Esophagus muscularis mucosa (tissue), 4 donors: ENCODE measurements around the gene PSORS1C1. TPM values are rescaled to one million over a fixed set of nuclear protein-coding genes. Genes with fewer than 3 reads are reported as not detected.

Experiments used
- DNase-seq: peaks from one replicate; pipeline ENCODE4 v3.0.0-alpha.2; 2017; ENCODE audit errors: extremely low spot score
- H3K27ac ChIP-seq, 4 donors: fragments of 200-600 bp; sonication (generic); replicated peaks in 1 of 4; 1 replicate in 3 of 4; 2 replicates in 1 of 4; pipeline ENCODE4 v1.5.1; 2016 to 2019; ENCODE audit warnings: mild to moderate bottlenecking in 1 of 4
- H3K27me3 ChIP-seq, 4 donors: fragments of 200-600 bp; sonication (generic); one replicate each; pipeline versions ENCODE4 v1.5.1 to v1.6.0; 2016 to 2019
- H3K36me3 ChIP-seq, 4 donors: fragments of 200-600 bp; sonication (generic); one replicate each; pipeline ENCODE4 v1.5.1; 2016 to 2019
- H3K4me1 ChIP-seq, 4 donors: fragments of 200-600 bp; sonication (generic); one replicate each; pipeline ENCODE4 v1.5.1; 2016 to 2019
- H3K4me3 ChIP-seq, 4 donors: fragments of 200-600 bp; sonication (generic); 1 replicate in 2 of 4; 2 replicates in 2 of 4; pipeline ENCODE4 v1.5.1; 2016 to 2019; ENCODE audit warnings: mild to moderate bottlenecking in 4 of 4, moderate library complexity in 1 of 4
- H3K9me3 ChIP-seq, 4 donors: fragments of 200-600 bp; sonication (generic); 1 replicate in 3 of 4; 2 replicates in 1 of 4; pipeline ENCODE4 v1.5.1; 2016 to 2019
- CTCF ChIP-seq, 3 experiments: fragments of 200-600 bp in 2 of 3; fragments of 450-650 bp in 1 of 3; sonication (generic) in 2 of 3; IDR thresholded peaks; one replicate each; pipeline ENCODE4 v1.5.1; 2017 to 2019; ENCODE audit warnings: antibody characterized with exemption in 3 of 3, mild to moderate bottlenecking in 2 of 3, moderate library complexity in 1 of 3
- EP300 ChIP-seq: sonication (generic); formaldehyde crosslinking; IDR thresholded peaks from one replicate; pipeline ENCODE4 v1.6.1; 2017; ENCODE audit warnings: antibody characterized with exemption
- POLR2A ChIP-seq: fragments of 450-650 bp; IDR thresholded peaks from one replicate; pipeline ENCODE4 v1.6.1; 2017; ENCODE audit warnings: antibody characterized with exemption, moderate library complexity, mild to moderate bottlenecking, low read depth
- POLR2AphosphoS5 ChIP-seq, 2 donors: sonication (generic); formaldehyde crosslinking; IDR thresholded peaks; one replicate each; pipeline ENCODE4 v1.6.1; 2017; ENCODE audit warnings: antibody characterized with exemption in 2 of 2
- WGBS: methylation state at CpG from one replicate; pipeline ENCODE4 v1.1.5; 2018; 5-methylcytosine and 5-hydroxymethylcytosine counted together
- intact Hi-C: fragments of 100-400 bp; cut with DNase I; formaldehyde crosslinking; loops from one replicate; pipeline ENCODE4 v1.15.1; 2023
- total RNA-seq, 4 donors: library from RNA; depleted of rRNA; stranded (reverse); fragments of >200 nt; gene quantifications; one replicate each; pipeline versions ENCODE4 v1.1.0 to v1.2.1, GENCODE V29; 2016

The PSORS1C1 gene
- total RNA-seq, 4 donors from 2014 or later = 0.34 to 1.2 (median 1.1) TPM

- peaks cover 0 to 4% (median 0%) of the 10 kb centered on the region in 4 donors for H3K4me1 ChIP-seq
- no peak for DNase-seq
- no peaks in the 10 kb centered on the region for H3K9me3 ChIP-seq
- intact Hi-C loops = no loop called here
- no peak overlapping the region for H3K4me3 ChIP-seq
- peaks cover 0 to 8% (median 0%) of the 10 kb centered on the region in 4 donors for H3K27me3 ChIP-seq
- 94% methylated on average over 10 of the region's 10 CpGs for WGBS
- TF ChIP-seq POLR2AphosphoS5 (IDR thresholded peaks at IDR 0.05) (no peak), EP300 (no peak), CTCF (IDR thresholded peaks at IDR 0.05) (no peak), POLR2A (no peak)
- no peak overlapping the region for H3K27ac ChIP-seq
- no peaks in the 10 kb centered on the region for H3K36me3 ChIP-seq
Measured at GRCh38 chr6:31170987-31171671, 56.5 kb downstream of the PSORS1C1 start.

- intact Hi-C loops = no loop called here
- no peak for DNase-seq
- WGBS = 63% methylated on average over 13 of the region's 16 CpGs
- H3K9me3 ChIP-seq = no peaks in the 10 kb centered on the region
- no peak for TF ChIP-seq POLR2A
- TF ChIP-seq CTCF (IDR thresholded peaks at IDR 0.05) = no peak
- TF ChIP-seq POLR2AphosphoS5 (IDR thresholded peaks at IDR 0.05) = no peak
- TF ChIP-seq EP300 = no peak
- no peak overlapping the region for H3K4me3 ChIP-seq
- peaks cover 0 to 8% (median 0%) of the 10 kb centered on the region in 4 donors for H3K27me3 ChIP-seq
- H3K36me3 ChIP-seq = no peaks in the 10 kb centered on the region
- H3K27ac ChIP-seq = no peak overlapping the region
- peaks cover 0 to 4% (median 0%) of the 10 kb centered on the region in 4 donors for H3K4me1 ChIP-seq
Measured at GRCh38 chr6:31171931-31172905, 57.6 kb downstream of the PSORS1C1 start.

- no peak for DNase-seq
- H3K4me1 ChIP-seq = peaks cover 0 to 4% (median 0%) of the 10 kb centered on the region in 4 donors
- WGBS = 84% methylated on average over 3 of the region's 5 CpGs
- no peak overlapping the region for H3K27ac ChIP-seq
- no peak for TF ChIP-seq POLR2AphosphoS5 (IDR thresholded peaks at IDR 0.05)
- TF ChIP-seq CTCF (IDR thresholded peaks at IDR 0.05) = no peak
- TF ChIP-seq POLR2A = no peak
- no peak for TF ChIP-seq EP300
- H3K36me3 ChIP-seq = no peaks in the 10 kb centered on the region
- no peak overlapping the region for H3K4me3 ChIP-seq
- intact Hi-C loops = no loop called here
- H3K27me3 ChIP-seq = peaks cover 0 to 8% (median 0%) of the 10 kb centered on the region in 4 donors
- H3K9me3 ChIP-seq = no peaks in the 10 kb centered on the region
Measured at GRCh38 chr6:31172973-31173384, 58.4 kb downstream of the PSORS1C1 start.

- H3K9me3 ChIP-seq = no peaks in the 10 kb centered on the region
- no peak overlapping the region for H3K4me3 ChIP-seq
- TF ChIP-seq EP300 (no peak), CTCF (IDR thresholded peaks at IDR 0.05) (no peak), POLR2A (no peak), POLR2AphosphoS5 (IDR thresholded peaks at IDR 0.05) (no peak)
- no peaks in the 10 kb centered on the region for H3K36me3 ChIP-seq
- DNase-seq = no peak
- H3K4me1 ChIP-seq = peaks cover 0 to 4% (median 0%) of the 10 kb centered on the region in 4 donors
- intact Hi-C loops = no loop called here
- H3K27me3 ChIP-seq = peaks cover 0 to 8% (median 0%) of the 10 kb centered on the region in 4 donors
- H3K27ac ChIP-seq = no peak overlapping the region
- 62% methylated on average over 3 of the region's 3 CpGs for WGBS
Measured at GRCh38 chr6:31173406-31173805, 58.8 kb downstream of the PSORS1C1 start.
